Nephron (organoid): Measurements from ENCODE around the gene RFX2.
"Not testable (repeated sequence)": the region's sequence is repeated elsewhere in the genome, so short reads cannot be mapped to it uniquely, and the experiment has no call there.

Source experiments
- H3K27ac Mint-ChIP-seq, 3 experiments: 2 replicates each; pipeline ENCODE4 v1.8.0; 2020; ENCODE audit warnings: mixed read lengths in 3 of 3, mild to moderate bottlenecking in 2 of 3, moderate library complexity in 1 of 3
- H3K27me3 Mint-ChIP-seq: 2 replicates; pipeline ENCODE4 v1.8.0; 2021; ENCODE audit warnings: low read depth, mild to moderate bottlenecking, moderate library complexity, mixed read lengths
- H3K36me3 Mint-ChIP-seq: 2 replicates; pipeline ENCODE4 v1.8.0; 2020; ENCODE audit warnings: low read depth, mixed read lengths
- H3K4me1 Mint-ChIP-seq: 2 replicates; pipeline ENCODE4 v1.8.0; 2020; ENCODE audit warnings: mixed read lengths
- H3K4me3 Mint-ChIP-seq, 3 experiments: 2 replicates each; pipeline ENCODE4 v1.8.0; 2020; ENCODE audit warnings: mild to moderate bottlenecking in 3 of 3, mixed read lengths in 3 of 3, moderate library complexity in 2 of 3
- H3K9me3 Mint-ChIP-seq: 2 replicates; pipeline ENCODE4 v1.8.0; 2020; ENCODE audit warnings: mixed read lengths
- CTCF ChIP-seq, 3 experiments: fragments of 200-600 bp; sonication (generic); IDR thresholded peaks; one replicate each; pipeline ENCODE4 v1.5.0; 2021; ENCODE audit warnings: antibody characterized with exemption in 3 of 3; ENCODE audit not compliant: unreplicated experiment in 3 of 3

Gene RFX2

DNA sequence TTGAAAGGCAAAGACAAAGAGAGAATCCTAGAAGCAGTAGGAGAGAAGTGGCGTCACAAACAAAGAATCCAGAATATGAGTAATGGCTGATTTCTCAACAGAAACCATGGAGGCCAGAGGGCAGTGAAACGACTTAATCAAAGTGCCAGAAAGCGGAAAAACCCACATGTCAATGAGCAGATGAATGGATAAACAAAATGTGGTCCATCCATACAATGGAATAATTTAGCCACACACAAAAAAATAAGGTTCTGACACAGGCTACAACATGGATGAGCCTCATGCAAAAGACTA lies 80.1 kb downstream of the RFX2 start:
- H3K4me1 Mint-ChIP-seq: peaks cover 5% of the 10 kb centered on the region
- H3K27ac Mint-ChIP-seq: no peak overlapping the region
- no peak for TF ChIP-seq CTCF (IDR thresholded peaks at IDR 0.05; ENCODE audit: unreplicated experiment in 3 of 3)
- no peaks in the 10 kb centered on the region for H3K27me3 Mint-ChIP-seq
- no peak overlapping the region for H3K4me3 Mint-ChIP-seq
- H3K36me3 Mint-ChIP-seq: peaks cover 24% of the 10 kb centered on the region
- no peaks in the 10 kb centered on the region for H3K9me3 Mint-ChIP-seq

- Mint-ChIP-seq H3K27me3 (peaks cover 7% of the 10 kb centered on the region), H3K27ac (no peak overlapping the region), H3K9me3 (no peaks in the 10 kb centered on the region), H3K36me3 (peaks cover 21% of the 10 kb centered on the region), H3K4me1 (peaks cover 28% of the 10 kb centered on the region), H3K4me3 (no peak overlapping the region)
- TF ChIP-seq CTCF (IDR thresholded peaks at IDR 0.05; ENCODE audit: unreplicated experiment in 3 of 3): no peak
Measured at GRCh38 chr19:6026390-6027227, 83.7 kb downstream of the RFX2 start.

DNA sequence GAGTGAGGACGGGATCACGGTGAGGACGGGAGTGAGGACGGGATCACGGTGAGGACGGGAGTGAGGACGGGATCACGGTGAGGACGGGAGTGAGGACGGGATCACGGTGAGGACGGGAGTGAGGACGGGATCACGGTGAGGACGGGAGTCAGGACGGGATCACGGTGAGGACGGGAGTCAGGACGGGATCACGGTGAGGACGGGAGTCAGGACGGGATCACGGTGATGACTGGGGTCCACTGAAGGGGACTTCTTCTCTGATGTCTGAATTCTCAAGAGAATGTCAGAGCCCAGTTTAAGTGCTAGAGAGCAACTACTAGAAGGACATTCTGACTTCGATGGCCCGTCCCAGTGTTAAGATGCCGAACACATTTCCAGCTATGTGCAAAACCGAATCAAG lies 85.5 kb downstream of the RFX2 start:
- H3K36me3 Mint-ChIP-seq: peaks cover 14% of the 10 kb centered on the region
- H3K27ac Mint-ChIP-seq, H3K4me3 Mint-ChIP-seq, H3K9me3 Mint-ChIP-seq, H3K27me3 Mint-ChIP-seq: not testable (repeated sequence)
- peaks cover 28% of the 10 kb centered on the region for H3K4me1 Mint-ChIP-seq

DNA sequence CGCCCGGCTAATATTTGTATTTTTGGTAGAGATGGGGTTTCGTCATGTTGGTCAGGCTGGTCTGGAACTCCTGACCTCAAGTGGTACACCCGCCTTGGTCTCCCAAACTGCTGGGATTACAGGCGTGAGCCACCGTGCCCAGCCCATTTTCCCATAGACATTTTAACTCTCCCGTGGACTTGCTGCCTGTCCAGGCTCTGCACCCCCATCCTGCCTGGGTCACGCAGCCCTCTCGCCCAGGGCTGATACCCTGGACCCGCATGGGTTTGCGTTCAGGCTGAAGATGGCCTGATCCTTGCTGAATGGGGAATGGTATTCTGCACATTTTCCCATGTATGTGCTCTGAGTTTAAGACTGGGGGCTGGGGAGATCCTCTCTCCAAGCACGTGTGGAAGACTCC lies 86.4 kb downstream of the RFX2 start:
- peak overlapping the region in 2 of 3 experiments; percentile 69 to 75 for H3K27ac Mint-ChIP-seq
- peaks cover 7% of the 10 kb centered on the region for H3K27me3 Mint-ChIP-seq
- H3K9me3 Mint-ChIP-seq: no peaks in the 10 kb centered on the region
- no peak overlapping the region for H3K4me3 Mint-ChIP-seq
- peaks cover 11% of the 10 kb centered on the region for H3K36me3 Mint-ChIP-seq
- peaks cover 28% of the 10 kb centered on the region for H3K4me1 Mint-ChIP-seq
- TF ChIP-seq CTCF (IDR thresholded peaks at IDR 0.05; ENCODE audit: unreplicated experiment in 3 of 3): no peak

GRCh38 chr19:6023085-6023682 lies 87.1 kb downstream of the RFX2 start:
- peak overlapping the region in 1 of 3 experiments; percentile 18 for H3K4me3 Mint-ChIP-seq
- peaks cover 25% of the 10 kb centered on the region for H3K4me1 Mint-ChIP-seq
- peaks cover 9% of the 10 kb centered on the region for H3K36me3 Mint-ChIP-seq
- TF ChIP-seq CTCF (IDR thresholded peaks at IDR 0.05; ENCODE audit: unreplicated experiment in 3 of 3): no peak
- peak overlapping the region; percentile 69 to 75 (median 72) for H3K27ac Mint-ChIP-seq
- H3K27me3 Mint-ChIP-seq: peaks cover 7% of the 10 kb centered on the region
- H3K9me3 Mint-ChIP-seq: no peaks in the 10 kb centered on the region

GRCh38 chr19:6022570-6023064 lies 87.7 kb downstream of the RFX2 start:
- H3K4me1 Mint-ChIP-seq: peaks cover 23% of the 10 kb centered on the region
- H3K4me3 Mint-ChIP-seq: no peak overlapping the region
- no peaks in the 10 kb centered on the region for H3K9me3 Mint-ChIP-seq
- peak overlapping the region; percentile 69 to 79 (median 75) for H3K27ac Mint-ChIP-seq
- H3K36me3 Mint-ChIP-seq: peaks cover 8% of the 10 kb centered on the region
- TF ChIP-seq CTCF (IDR thresholded peaks at IDR 0.05; ENCODE audit: unreplicated experiment in 3 of 3): peak in 2 of 3 experiments; percentile 18 to 19
- peaks cover 7% of the 10 kb centered on the region for H3K27me3 Mint-ChIP-seq
